AG09319 (cell line): ENCODE data around the gene PPP1R15B.

Experiments used
- DNase-seq: peaks from one replicate; pipeline ENCODE4 v3.0.0-alpha.2; 2010; ENCODE audit warnings: low read depth; ENCODE audit errors: extremely low read depth
- CTCF ChIP-seq: IDR thresholded peaks from 2 replicates; pipeline ENCODE4 v1.5.1; 2011; ENCODE audit warnings: low read depth, mild to moderate bottlenecking, inconsistent platforms, low read length, moderate library complexity

Gene PPP1R15B

DNA sequence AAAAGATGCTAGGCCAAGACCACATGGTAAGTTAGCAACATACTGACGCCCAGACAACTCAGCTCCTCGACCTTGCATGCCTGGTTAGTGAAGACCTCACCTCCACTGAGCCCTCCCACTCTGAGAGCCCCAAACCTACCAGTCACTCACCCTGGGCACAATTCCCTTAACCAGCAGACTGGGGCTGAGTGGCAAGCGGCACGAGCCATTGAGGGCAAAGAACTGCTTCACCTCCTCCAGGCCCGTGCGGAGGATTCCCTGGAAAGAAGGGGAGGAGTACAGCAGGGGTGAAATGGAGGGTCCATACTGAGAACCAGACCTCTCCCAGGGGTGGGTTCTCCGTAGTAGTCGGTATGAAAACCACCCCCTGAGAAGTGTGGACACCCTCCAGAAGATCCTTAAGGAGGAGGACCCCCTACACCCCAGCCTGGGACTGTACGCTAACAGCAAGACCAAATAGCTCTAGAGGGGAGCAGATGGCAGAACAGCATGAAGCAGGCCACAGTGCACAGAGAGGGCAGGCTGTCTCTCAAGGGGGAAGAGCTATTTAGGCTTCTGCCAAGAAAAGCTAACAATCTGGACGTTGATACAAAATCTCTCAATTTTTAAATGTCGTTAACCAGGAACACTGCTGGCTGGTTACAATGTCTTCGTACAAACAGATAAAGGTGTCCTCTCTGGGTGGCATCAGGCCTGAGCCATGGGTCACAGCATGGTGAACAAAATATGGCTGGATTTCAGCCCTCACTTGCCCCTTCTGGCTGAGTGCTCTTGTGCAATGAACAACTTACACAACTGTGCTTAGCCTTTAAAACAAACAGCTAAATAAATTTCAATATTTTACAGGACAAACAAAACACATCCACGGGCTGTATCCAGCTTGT, 31.0 kb upstream of the PPP1R15B start:
- DNase-seq: no peak
- TF ChIP-seq CTCF: no peak

DNA sequence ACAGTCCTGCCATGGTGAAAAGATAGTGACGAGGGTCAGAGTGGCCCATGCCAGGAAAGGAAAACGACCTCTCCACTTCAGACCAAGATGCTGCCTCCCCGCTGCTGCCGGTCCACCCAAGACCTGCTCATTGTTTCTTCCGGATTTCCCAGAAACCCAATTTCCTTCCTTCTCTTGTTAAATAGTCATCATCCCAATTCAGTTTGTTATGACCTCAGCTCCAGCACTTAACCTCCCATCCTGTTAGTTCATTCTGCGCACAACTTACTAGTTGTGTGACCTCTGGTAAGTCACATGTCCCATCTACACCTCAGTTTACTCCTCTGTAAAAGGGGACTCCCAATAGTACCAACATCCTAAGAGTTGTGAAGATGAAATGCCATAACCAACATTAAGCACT, 29.9 kb upstream of the PPP1R15B start:
- no peak for TF ChIP-seq CTCF
- DNase-seq: no peak

- no peak for TF ChIP-seq CTCF
- no peak for DNase-seq
Measured at GRCh38 chr1:204439621-204440375, 28.2 kb upstream of the PPP1R15B start.

- DNase-seq: peak; percentile 96
- TF ChIP-seq CTCF: no peak
Measured at GRCh38 chr1:204438628-204439027, 27.0 kb upstream of the PPP1R15B start.

DNA sequence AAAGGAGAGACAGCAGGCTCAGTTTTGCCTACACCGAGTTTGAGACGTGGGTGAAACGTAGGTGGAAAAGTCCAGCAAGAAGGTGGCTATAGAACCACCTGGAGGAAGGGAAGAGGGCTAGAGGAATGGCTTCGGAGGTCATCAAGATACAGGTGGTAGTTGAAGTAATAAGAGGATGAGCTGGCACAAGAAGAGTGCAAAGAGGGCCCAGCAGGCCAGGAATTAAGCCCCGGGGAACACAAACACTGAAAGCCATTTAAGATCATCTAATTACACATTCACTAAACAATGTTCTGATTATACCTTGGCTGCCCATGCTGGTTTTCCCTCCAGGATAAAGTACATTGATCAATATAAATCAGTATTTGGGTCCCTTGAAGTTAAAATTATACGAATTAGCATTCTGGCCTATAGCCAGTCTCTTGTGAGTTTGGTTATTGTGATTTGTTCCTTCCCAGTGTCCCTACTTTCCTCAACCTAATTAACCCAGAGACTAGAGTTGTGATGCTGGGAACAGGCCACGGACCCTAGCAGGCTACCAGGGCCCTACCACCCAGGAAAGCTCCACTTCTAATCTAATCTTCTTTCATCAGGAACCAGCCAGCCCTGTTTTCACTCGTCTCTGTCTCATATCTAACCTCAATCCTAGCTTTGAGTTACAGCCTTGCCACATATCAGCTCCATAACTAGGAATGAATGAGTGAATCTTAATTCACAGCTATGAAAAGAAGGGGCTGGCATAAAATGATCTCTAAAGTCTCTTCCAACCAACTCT, 26.4 kb upstream of the PPP1R15B start:
- TF ChIP-seq CTCF: no peak
- no peak for DNase-seq

GRCh38 chr1:204435872-204436271, 24.3 kb upstream of the PPP1R15B start:
- TF ChIP-seq CTCF: no peak
- no peak for DNase-seq

GRCh38 chr1:204435381-204435831, 23.8 kb upstream of the PPP1R15B start:
- peak; percentile 44 for DNase-seq
- no peak for TF ChIP-seq CTCF
